T-helper 1 cell treated with Interleukin-12 subunit alpha and Interleukin-12 subunit beta and Interleukin-4 antibody, amounts not matched to agents 30 μg/mL and 1 μg/mL, for 36 hours (primary cell): Measurements from ENCODE around the gene COL27A1.

Experiments used
- H3K27ac Mint-ChIP-seq: one replicate; pipeline ENCODE4 v1.8.0; 2021; ENCODE audit warnings: mild to moderate bottlenecking, mixed read lengths
- H3K27me3 Mint-ChIP-seq: one replicate; pipeline ENCODE4 v1.8.0; 2021; ENCODE audit warnings: low read depth, mixed read lengths
- H3K36me3 Mint-ChIP-seq: one replicate; pipeline ENCODE4 v1.8.0; 2021; ENCODE audit warnings: low read depth, mixed read lengths
- H3K4me1 Mint-ChIP-seq: one replicate; pipeline ENCODE4 v1.8.0; 2021; ENCODE audit warnings: low read depth, mixed read lengths
- H3K4me3 Mint-ChIP-seq: one replicate; pipeline ENCODE4 v1.8.0; 2021; ENCODE audit warnings: mild to moderate bottlenecking, moderate library complexity, mixed read lengths
- H3K9me3 Mint-ChIP-seq: one replicate; pipeline ENCODE4 v1.8.0; 2021; ENCODE audit warnings: mixed read lengths

COL27A1 gene

GRCh38 chr9:114130624-114131277 lies 24.6 kb upstream of the COL27A1 start:
- Mint-ChIP-seq H3K4me3 (no peak overlapping the region), H3K36me3 (no peaks in the 10 kb centered on the region), H3K4me1 (no peaks in the 10 kb centered on the region), H3K27ac (no peak overlapping the region), H3K9me3 (no peaks in the 10 kb centered on the region), H3K27me3 (peaks cover 16% of the 10 kb centered on the region)

- no peak overlapping the region for H3K4me3 Mint-ChIP-seq
- H3K4me1 Mint-ChIP-seq, result no peaks in the 10 kb centered on the region
- H3K27me3 Mint-ChIP-seq, result peaks cover 16% of the 10 kb centered on the region
- no peaks in the 10 kb centered on the region for H3K36me3 Mint-ChIP-seq
- H3K9me3 Mint-ChIP-seq, result no peaks in the 10 kb centered on the region
- no peak overlapping the region for H3K27ac Mint-ChIP-seq
Observed at GRCh38 chr9:114131808-114132549, 23.4 kb upstream of the COL27A1 start.

GRCh38 chr9:114132550-114132918 lies 22.8 kb upstream of the COL27A1 start:
- no peaks in the 10 kb centered on the region for H3K36me3 Mint-ChIP-seq
- no peaks in the 10 kb centered on the region for H3K4me1 Mint-ChIP-seq
- peaks cover 12% of the 10 kb centered on the region for H3K27me3 Mint-ChIP-seq
- H3K27ac Mint-ChIP-seq, result no peak overlapping the region
- no peak overlapping the region for H3K4me3 Mint-ChIP-seq
- H3K9me3 Mint-ChIP-seq, result no peaks in the 10 kb centered on the region

GRCh38 chr9:114134827-114135396 lies 20.4 kb upstream of the COL27A1 start:
- Mint-ChIP-seq H3K9me3 (no peaks in the 10 kb centered on the region), H3K36me3 (no peaks in the 10 kb centered on the region), H3K27me3 (peaks cover 4% of the 10 kb centered on the region), H3K4me1 (no peaks in the 10 kb centered on the region), H3K4me3 (no peak overlapping the region), H3K27ac (no peak overlapping the region)

GRCh38 chr9:114137831-114138230 lies 17.5 kb upstream of the COL27A1 start:
- Mint-ChIP-seq H3K36me3 (no peaks in the 10 kb centered on the region), H3K27ac (no peak overlapping the region), H3K9me3 (no peaks in the 10 kb centered on the region), H3K27me3 (no peaks in the 10 kb centered on the region), H3K4me1 (no peaks in the 10 kb centered on the region), H3K4me3 (no peak overlapping the region)

GRCh38 chr9:114138552-114138971 lies 16.8 kb upstream of the COL27A1 start:
- Mint-ChIP-seq H3K4me1 (no peaks in the 10 kb centered on the region), H3K4me3 (no peak overlapping the region), H3K27me3 (peaks cover 1% of the 10 kb centered on the region), H3K36me3 (no peaks in the 10 kb centered on the region), H3K9me3 (no peaks in the 10 kb centered on the region), H3K27ac (no peak overlapping the region)

- H3K27ac Mint-ChIP-seq, result no peak overlapping the region
Observed at GRCh38 chr9:114139071-114139470, 16.3 kb upstream of the COL27A1 start.

GRCh38 chr9:114140401-114140800 lies 14.9 kb upstream of the COL27A1 start:
- H3K4me3 Mint-ChIP-seq, result no peak overlapping the region
- no peaks in the 10 kb centered on the region for H3K4me1 Mint-ChIP-seq
- H3K9me3 Mint-ChIP-seq, result no peaks in the 10 kb centered on the region
- peaks cover 4% of the 10 kb centered on the region for H3K27me3 Mint-ChIP-seq
- no peaks in the 10 kb centered on the region for H3K36me3 Mint-ChIP-seq
- H3K27ac Mint-ChIP-seq, result no peak overlapping the region

More at GRCh38 chr9:114139071-114139470, 16.3 kb upstream of the COL27A1 start:
- H3K4me1 Mint-ChIP-seq, result no peaks in the 10 kb centered on the region
- no peaks in the 10 kb centered on the region for H3K9me3 Mint-ChIP-seq
- peaks cover 4% of the 10 kb centered on the region for H3K27me3 Mint-ChIP-seq
- H3K4me3 Mint-ChIP-seq, result no peak overlapping the region
- H3K36me3 Mint-ChIP-seq, result no peaks in the 10 kb centered on the region

- Mint-ChIP-seq H3K27me3 (peaks cover 4% of the 10 kb centered on the region), H3K36me3 (no peaks in the 10 kb centered on the region), H3K9me3 (no peaks in the 10 kb centered on the region), H3K4me3 (no peak overlapping the region), H3K4me1 (no peaks in the 10 kb centered on the region), H3K27ac (no peak overlapping the region)
Observed at GRCh38 chr9:114140850-114141249, 14.5 kb upstream of the COL27A1 start.

GRCh38 chr9:114141553-114142402 lies 13.6 kb upstream of the COL27A1 start:
- H3K4me3 Mint-ChIP-seq, result no peak overlapping the region
- H3K4me1 Mint-ChIP-seq, result no peaks in the 10 kb centered on the region
- peaks cover 8% of the 10 kb centered on the region for H3K27me3 Mint-ChIP-seq
- H3K36me3 Mint-ChIP-seq, result no peaks in the 10 kb centered on the region
- no peaks in the 10 kb centered on the region for H3K9me3 Mint-ChIP-seq
- H3K27ac Mint-ChIP-seq, result no peak overlapping the region

- H3K9me3 Mint-ChIP-seq, result no peaks in the 10 kb centered on the region
- no peaks in the 10 kb centered on the region for H3K36me3 Mint-ChIP-seq
- H3K4me3 Mint-ChIP-seq, result no peak overlapping the region
- no peaks in the 10 kb centered on the region for H3K4me1 Mint-ChIP-seq
- H3K27me3 Mint-ChIP-seq, result peaks cover 14% of the 10 kb centered on the region
- H3K27ac Mint-ChIP-seq, result no peak overlapping the region
Observed at GRCh38 chr9:114143234-114143633, 12.1 kb upstream of the COL27A1 start.

- Mint-ChIP-seq H3K27me3 (peaks cover 29% of the 10 kb centered on the region), H3K4me1 (no peaks in the 10 kb centered on the region)
Observed at GRCh38 chr9:114146735-114147134, 8.6 kb upstream of the COL27A1 start.

GRCh38 chr9:114149181-114149580 lies 6.2 kb upstream of the COL27A1 start:
- no peak overlapping the region for H3K27ac Mint-ChIP-seq
- no peaks in the 10 kb centered on the region for H3K4me1 Mint-ChIP-seq
- H3K9me3 Mint-ChIP-seq, result no peaks in the 10 kb centered on the region
- no peak overlapping the region for H3K4me3 Mint-ChIP-seq
- H3K36me3 Mint-ChIP-seq, result no peaks in the 10 kb centered on the region
- peaks cover 43% of the 10 kb centered on the region for H3K27me3 Mint-ChIP-seq

More at GRCh38 chr9:114146735-114147134, 8.6 kb upstream of the COL27A1 start:
- no peak overlapping the region for H3K27ac Mint-ChIP-seq
- no peaks in the 10 kb centered on the region for H3K36me3 Mint-ChIP-seq
- no peak overlapping the region for H3K4me3 Mint-ChIP-seq
- H3K9me3 Mint-ChIP-seq, result no peaks in the 10 kb centered on the region

GRCh38 chr9:114149765-114150340 lies 5.5 kb upstream of the COL27A1 start:
- H3K27ac Mint-ChIP-seq, result no peak overlapping the region
- no peaks in the 10 kb centered on the region for H3K9me3 Mint-ChIP-seq
- peaks cover 6% of the 10 kb centered on the region for H3K4me1 Mint-ChIP-seq
- peaks cover 50% of the 10 kb centered on the region for H3K27me3 Mint-ChIP-seq
- no peak overlapping the region for H3K4me3 Mint-ChIP-seq
- no peaks in the 10 kb centered on the region for H3K36me3 Mint-ChIP-seq
